GM12878 (cell line): Measurements from ENCODE around the gene PRKN. TPM values are rescaled to one million over a fixed set of nuclear protein-coding genes. Genes with fewer than 3 reads are reported as not detected.

Experiments used
- ATAC-seq: fragments of 200-7000 bp; cut with Tn5 transposase; 3 replicates; pipeline ENCODE4 v1.9.1; 2020; ENCODE audit warnings: mild to moderate bottlenecking, moderate library complexity
- BruUV-seq: library from RNA; stranded (reverse); fragments of 400-500 nt; replicated peaks from 2 replicates; lab custom pipeline; 2021; lab: Mats Ljungman, UMichigan
- CTCF ChIA-PET: fragments of 300-600 bp; sonication (Branson Sonifier 250); formaldehyde crosslinking; extraction: SDS; loops from one replicate; lab custom pipeline; 2021; ENCODE audit warnings: inconsistent platforms; lab: Yijun Ruan, JAX
- POLR2A ChIA-PET: fragments of 350-600 bp; formaldehyde crosslinking; extraction: SDS; loops from one replicate; lab custom pipeline; 2021; ENCODE audit warnings: inconsistent platforms; lab: Charles Lee
- RAD21 ChIA-PET: fragments of 300-600 bp; sonication (Branson Sonifier 250); formaldehyde crosslinking; loops from one replicate; lab custom pipeline; 2023; ENCODE audit warnings: antibody characterized with exemption; ENCODE audit not compliant: unreplicated experiment; lab: Charles Lee
- SMC1A ChIA-PET: fragments of 300-600 bp; sonication (Branson Sonifier 250); formaldehyde crosslinking; loops from one replicate; lab custom pipeline; 2023; ENCODE audit not compliant: unreplicated experiment, uncharacterized antibody; lab: Charles Lee
- DNase-seq: peaks from one replicate; pipeline ENCODE4 v3.0.0-alpha.2; 2011; ENCODE audit warnings: low read depth, low spot score
- FAIRE-seq: peaks from 3 replicates; lab custom pipeline; 2011; peaks lifted over from hg19 to GRCh38; lab: Jason Lieb, UNC
- H2AFZ ChIP-seq: 2 replicates; pipeline ENCODE4 v1.6.0; 2011; ENCODE audit warnings: low read depth, low read length, control low read depth; ENCODE audit not compliant: control insufficient read depth
- H3K27ac ChIP-seq: 2 replicates; pipeline ENCODE4 v1.5.1; 2011; ENCODE audit warnings: control low read depth; ENCODE audit not compliant: control insufficient read depth, insufficient read depth
- H3K27me3 ChIP-seq, 2 experiments: replicated peaks in 1 of 2; 2 replicates each; pipeline versions ENCODE4 v1.6.0 to v1.6.1; 2011; ENCODE audit warnings: low read length in 1 of 2; ENCODE audit not compliant: control insufficient read depth in 2 of 2, insufficient read depth in 2 of 2
- H3K36me3 ChIP-seq, 2 experiments: 2 replicates each; pipeline ENCODE4 v1.5.1; 2011; ENCODE audit warnings: low read length in 1 of 2; ENCODE audit not compliant: control insufficient read depth in 2 of 2, insufficient read depth in 2 of 2
- H3K4me1 ChIP-seq: 2 replicates; pipeline ENCODE4 v1.6.1; 2011; ENCODE audit warnings: mild to moderate bottlenecking, low read length, moderate library complexity, mixed read lengths; ENCODE audit not compliant: control insufficient read depth, insufficient read depth
- H3K4me2 ChIP-seq: 2 replicates; pipeline ENCODE4 v1.6.0; 2011; ENCODE audit warnings: control low read depth; ENCODE audit not compliant: control insufficient read depth, insufficient read depth
- H3K4me3 ChIP-seq: fragments of 200-600 bp; sonication (generic); 2 replicates; pipeline ENCODE4 v1.5.1; 2016
- H3K79me2 ChIP-seq: 2 replicates; pipeline ENCODE4 v1.6.0; 2011; ENCODE audit warnings: low read length; ENCODE audit not compliant: control insufficient read depth, insufficient read depth
- H3K9ac ChIP-seq: 2 replicates; pipeline ENCODE4 v1.8.0; 2011; ENCODE audit warnings: low read length, control low read depth, mixed read lengths; ENCODE audit not compliant: control insufficient read depth, insufficient read depth
- H3K9me3 ChIP-seq: replicated peaks from 3 replicates; pipeline ENCODE4 v1.5.1; 2011; ENCODE audit warnings: mild to moderate bottlenecking, low read length; ENCODE audit not compliant: control insufficient read depth, insufficient read depth
- H4K20me1 ChIP-seq: 2 replicates; pipeline ENCODE4 v1.6.0; 2011; ENCODE audit not compliant: control insufficient read depth, insufficient read depth
- ASH2L ChIP-seq: fragments of 300-600, 200-600 bp; sonication (generic); IDR thresholded peaks from 2 replicates; pipeline ENCODE4 v1.6.1; 2017; ENCODE audit warnings: low read depth, mild to moderate bottlenecking, borderline replicate concordance
- GATAD2B ChIP-seq: fragments of 450-650 bp; conservative IDR thresholded peaks from 2 replicates; pipeline ENCODE4 v1.6.1; 2017; ENCODE audit warnings: low read depth, mild to moderate bottlenecking, moderate library complexity
- HCFC1 ChIP-seq: fragments of 150-350 bp; IDR thresholded peaks from 2 replicates; pipeline ENCODE4 v1.6.1; 2014; ENCODE audit warnings: low read length
- HDAC6 ChIP-seq: fragments of 200-600 bp; sonication (generic); IDR thresholded peaks from one replicate; pipeline ENCODE4 v1.8.0; 2017; ENCODE audit warnings: antibody characterized with exemption; ENCODE audit not compliant: unreplicated experiment
- IKZF2 ChIP-seq, 2 experiments: fragments of 450-650 bp; IDR thresholded peaks; 2 replicates each; pipeline ENCODE4 v1.6.1; 2017; ENCODE audit warnings: mild to moderate bottlenecking in 2 of 2, moderate library complexity in 2 of 2
- NFYA ChIP-seq: IDR thresholded peaks from 2 replicates; pipeline ENCODE4 v1.6.1; 2011; ENCODE audit warnings: low read depth, mild to moderate bottlenecking, low read length, improper control_type of control experiment, borderline replicate concordance
- POLR2A ChIP-seq: IDR thresholded peaks from 2 replicates; pipeline ENCODE4 v1.6.1; 2011; ENCODE audit warnings: low read depth, mild to moderate bottlenecking, low read length
- RUNX3 ChIP-seq: IDR thresholded peaks from 2 replicates; pipeline ENCODE4 v1.6.1; 2012; ENCODE audit warnings: low read length, inconsistent platforms
- SP1 ChIP-seq: IDR thresholded peaks from one replicate; pipeline ENCODE4 v1.6.1; 2011; ENCODE audit warnings: low read depth, low read length
- STAT1 ChIP-seq: fragments of 450-650 bp; conservative IDR thresholded peaks from 2 replicates; pipeline ENCODE4 v1.6.1; 2014; ENCODE audit warnings: antibody characterized with exemption, mild to moderate bottlenecking
- ZNF622 ChIP-seq: fragments of 450-650 bp; IDR thresholded peaks from 2 replicates; pipeline ENCODE4 v1.6.1; 2017; ENCODE audit warnings: mild to moderate bottlenecking, inconsistent platforms
- WGBS: methylation state at CpG from one replicate; pipeline ENCODE4 v1.1.6; 2016; ENCODE audit warnings: low lambda C conversion rate; ENCODE audit not compliant: insufficient replicate concordance, insufficient coverage; ENCODE audit errors: missing lambda C conversion rate; 5-methylcytosine and 5-hydroxymethylcytosine counted together
- in situ Hi-C: fragments of 300-500 bp; cut with MboI; formaldehyde crosslinking; loops from 9 replicates; pipeline ENCODE4 v1.14.3; 2018; ENCODE audit warnings: mixed read lengths
- intact Hi-C: fragments of 100-400 bp; cut with micrococcal nuclease; formaldehyde crosslinking; loops from one replicate; pipeline ENCODE4 v1.14.2; 2022; ENCODE audit not compliant: unreplicated experiment
- polyA plus RNA-seq, 11 experiments: library from polyadenylated mRNA; depleted of rRNA in 4 of 11; unstranded in 6 of 11; stranded (reverse) in 5 of 11; fragments of >200 nt; fragmentation: Nextera tagmentation in 4 of 11; fragmentation: Illumina TruSeq in 1 of 11; extraction: Ambion mirVana in 4 of 11; extraction: Trizol in 1 of 11; gene quantifications; 1 replicate in 1 of 11; 2 replicates in 10 of 11; pipeline versions ENCODE4 v1.2.1 to v1.2.3, GENCODE V29; 2011 to 2016; ENCODE audit warnings: inconsistent platforms in 2 of 11, missing spikeins in 2 of 11, low read depth in 1 of 11
- total RNA-seq, 4 experiments: library from RNA; depleted of rRNA in 3 of 4; stranded (reverse); fragments of >200 nt in 3 of 4; fragmentation: Illumina TruSeq in 1 of 4; extraction: Trizol in 1 of 4; gene quantifications; 2 replicates each; pipeline versions ENCODE4 v1.2.1 to v1.2.3, GENCODE V29; 2013 to 2021
- TF ChIP-seq, protein P1 (sequence below): fragments of 450-650 bp; IDR thresholded peaks from 2 replicates; pipeline ENCODE4 v1.6.1; 2017; ENCODE audit warnings: mild to moderate bottlenecking, moderate library complexity
- TF ChIP-seq, protein P2 (sequence below): IDR thresholded peaks from 2 replicates; pipeline ENCODE4 v1.6.1; 2012; ENCODE audit warnings: mild to moderate bottlenecking, low read depth, low read length
- TF ChIP-seq, protein P3 (sequence below): IDR thresholded peaks from 2 replicates; pipeline ENCODE4 v1.6.1; 2012; ENCODE audit warnings: improper control_type of control experiment, low read depth, low read length; ENCODE audit not compliant: insufficient replicate concordance

Gene PRKN
- total and polyA plus RNA-seq, 10 of the 15 experiments (the other 5 are each of a cell fraction or from before 2014, with no cell fraction given): 0.06 to 0.09 TPM; not detected in 8

DNA sequence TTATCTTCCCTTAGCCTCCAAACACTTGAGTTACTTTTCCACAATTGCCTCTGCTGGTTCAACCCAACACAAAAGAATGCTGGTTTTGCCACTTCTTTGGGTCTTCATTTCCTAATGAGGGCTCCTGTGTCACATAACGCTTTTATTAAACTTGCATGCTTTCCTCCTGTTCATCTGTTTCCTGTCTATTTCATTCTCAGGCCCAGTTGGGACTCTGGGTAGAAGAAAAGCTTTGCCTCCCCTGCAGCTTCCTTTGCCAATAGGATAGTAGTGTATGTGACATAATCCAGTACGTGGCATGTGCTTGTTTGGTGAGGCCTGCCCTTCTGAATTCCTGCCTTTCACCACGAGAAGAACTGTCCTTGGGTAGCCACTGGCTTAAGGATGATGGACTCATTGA, 924.4 kb downstream of the PRKN start:
- H2AFZ ChIP-seq: no peak overlapping the region
- no peak overlapping the region for H3K9ac ChIP-seq
- BruUV-seq: no TSS peak
- ChIA-PET RAD21 (no interaction called here), SMC1A (no interaction called here), POLR2A (no interaction called here), CTCF (no interaction called here)
- in situ Hi-C loops: no loop called here
- no peaks in the 10 kb centered on the region for H3K9me3 ChIP-seq
- H3K4me2 ChIP-seq: no peak overlapping the region
- ATAC-seq: no peak
- H3K79me2 ChIP-seq: no peaks in the 10 kb centered on the region
- intact Hi-C loops: no loop called here
- no peaks in the 10 kb centered on the region for H4K20me1 ChIP-seq
- H3K4me1 ChIP-seq: no peaks in the 10 kb centered on the region
- no peak for FAIRE-seq
- H3K4me3 ChIP-seq: no peak overlapping the region
- 2% methylated on average over 3 of the region's 3 CpGs for WGBS
- no peaks in the 10 kb centered on the region for H3K27me3 ChIP-seq
- H3K36me3 ChIP-seq: no peaks in the 10 kb centered on the region
- no peak for DNase-seq
- TF ChIP-seq ASH2L (no peak), NFYA (no peak), IKZF2 (IDR thresholded peaks at IDR 0.05) (no peak), SP1 (no peak), HCFC1 (no peak), STAT1 (no peak), RUNX3 (no peak), HDAC6 (no peak), POLR2A (no peak), ZNF622 (no peak), GATAD2B (no peak)
- TF ChIP-seq, protein P1, sequence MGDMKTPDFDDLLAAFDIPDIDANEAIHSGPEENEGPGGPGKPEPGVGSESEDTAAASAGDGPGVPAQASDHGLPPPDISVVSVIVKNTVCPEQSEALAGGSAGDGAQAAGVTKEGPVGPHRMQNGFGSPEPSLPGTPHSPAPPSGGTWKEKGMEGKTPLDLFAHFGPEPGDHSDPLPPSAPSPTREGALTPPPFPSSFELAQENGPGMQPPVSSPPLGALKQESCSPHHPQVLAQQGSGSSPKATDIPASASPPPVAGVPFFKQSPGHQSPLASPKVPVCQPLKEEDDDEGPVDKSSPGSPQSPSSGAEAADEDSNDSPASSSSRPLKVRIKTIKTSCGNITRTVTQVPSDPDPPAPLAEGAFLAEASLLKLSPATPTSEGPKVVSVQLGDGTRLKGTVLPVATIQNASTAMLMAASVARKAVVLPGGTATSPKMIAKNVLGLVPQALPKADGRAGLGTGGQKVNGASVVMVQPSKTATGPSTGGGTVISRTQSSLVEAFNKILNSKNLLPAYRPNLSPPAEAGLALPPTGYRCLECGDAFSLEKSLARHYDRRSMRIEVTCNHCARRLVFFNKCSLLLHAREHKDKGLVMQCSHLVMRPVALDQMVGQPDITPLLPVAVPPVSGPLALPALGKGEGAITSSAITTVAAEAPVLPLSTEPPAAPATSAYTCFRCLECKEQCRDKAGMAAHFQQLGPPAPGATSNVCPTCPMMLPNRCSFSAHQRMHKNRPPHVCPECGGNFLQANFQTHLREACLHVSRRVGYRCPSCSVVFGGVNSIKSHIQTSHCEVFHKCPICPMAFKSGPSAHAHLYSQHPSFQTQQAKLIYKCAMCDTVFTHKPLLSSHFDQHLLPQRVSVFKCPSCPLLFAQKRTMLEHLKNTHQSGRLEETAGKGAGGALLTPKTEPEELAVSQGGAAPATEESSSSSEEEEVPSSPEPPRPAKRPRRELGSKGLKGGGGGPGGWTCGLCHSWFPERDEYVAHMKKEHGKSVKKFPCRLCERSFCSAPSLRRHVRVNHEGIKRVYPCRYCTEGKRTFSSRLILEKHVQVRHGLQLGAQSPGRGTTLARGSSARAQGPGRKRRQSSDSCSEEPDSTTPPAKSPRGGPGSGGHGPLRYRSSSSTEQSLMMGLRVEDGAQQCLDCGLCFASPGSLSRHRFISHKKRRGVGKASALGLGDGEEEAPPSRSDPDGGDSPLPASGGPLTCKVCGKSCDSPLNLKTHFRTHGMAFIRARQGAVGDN: no peak
- TF ChIP-seq, protein P2, sequence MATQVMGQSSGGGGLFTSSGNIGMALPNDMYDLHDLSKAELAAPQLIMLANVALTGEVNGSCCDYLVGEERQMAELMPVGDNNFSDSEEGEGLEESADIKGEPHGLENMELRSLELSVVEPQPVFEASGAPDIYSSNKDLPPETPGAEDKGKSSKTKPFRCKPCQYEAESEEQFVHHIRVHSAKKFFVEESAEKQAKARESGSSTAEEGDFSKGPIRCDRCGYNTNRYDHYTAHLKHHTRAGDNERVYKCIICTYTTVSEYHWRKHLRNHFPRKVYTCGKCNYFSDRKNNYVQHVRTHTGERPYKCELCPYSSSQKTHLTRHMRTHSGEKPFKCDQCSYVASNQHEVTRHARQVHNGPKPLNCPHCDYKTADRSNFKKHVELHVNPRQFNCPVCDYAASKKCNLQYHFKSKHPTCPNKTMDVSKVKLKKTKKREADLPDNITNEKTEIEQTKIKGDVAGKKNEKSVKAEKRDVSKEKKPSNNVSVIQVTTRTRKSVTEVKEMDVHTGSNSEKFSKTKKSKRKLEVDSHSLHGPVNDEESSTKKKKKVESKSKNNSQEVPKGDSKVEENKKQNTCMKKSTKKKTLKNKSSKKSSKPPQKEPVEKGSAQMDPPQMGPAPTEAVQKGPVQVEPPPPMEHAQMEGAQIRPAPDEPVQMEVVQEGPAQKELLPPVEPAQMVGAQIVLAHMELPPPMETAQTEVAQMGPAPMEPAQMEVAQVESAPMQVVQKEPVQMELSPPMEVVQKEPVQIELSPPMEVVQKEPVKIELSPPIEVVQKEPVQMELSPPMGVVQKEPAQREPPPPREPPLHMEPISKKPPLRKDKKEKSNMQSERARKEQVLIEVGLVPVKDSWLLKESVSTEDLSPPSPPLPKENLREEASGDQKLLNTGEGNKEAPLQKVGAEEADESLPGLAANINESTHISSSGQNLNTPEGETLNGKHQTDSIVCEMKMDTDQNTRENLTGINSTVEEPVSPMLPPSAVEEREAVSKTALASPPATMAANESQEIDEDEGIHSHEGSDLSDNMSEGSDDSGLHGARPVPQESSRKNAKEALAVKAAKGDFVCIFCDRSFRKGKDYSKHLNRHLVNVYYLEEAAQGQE: no peak
- TF ChIP-seq, protein P3, sequence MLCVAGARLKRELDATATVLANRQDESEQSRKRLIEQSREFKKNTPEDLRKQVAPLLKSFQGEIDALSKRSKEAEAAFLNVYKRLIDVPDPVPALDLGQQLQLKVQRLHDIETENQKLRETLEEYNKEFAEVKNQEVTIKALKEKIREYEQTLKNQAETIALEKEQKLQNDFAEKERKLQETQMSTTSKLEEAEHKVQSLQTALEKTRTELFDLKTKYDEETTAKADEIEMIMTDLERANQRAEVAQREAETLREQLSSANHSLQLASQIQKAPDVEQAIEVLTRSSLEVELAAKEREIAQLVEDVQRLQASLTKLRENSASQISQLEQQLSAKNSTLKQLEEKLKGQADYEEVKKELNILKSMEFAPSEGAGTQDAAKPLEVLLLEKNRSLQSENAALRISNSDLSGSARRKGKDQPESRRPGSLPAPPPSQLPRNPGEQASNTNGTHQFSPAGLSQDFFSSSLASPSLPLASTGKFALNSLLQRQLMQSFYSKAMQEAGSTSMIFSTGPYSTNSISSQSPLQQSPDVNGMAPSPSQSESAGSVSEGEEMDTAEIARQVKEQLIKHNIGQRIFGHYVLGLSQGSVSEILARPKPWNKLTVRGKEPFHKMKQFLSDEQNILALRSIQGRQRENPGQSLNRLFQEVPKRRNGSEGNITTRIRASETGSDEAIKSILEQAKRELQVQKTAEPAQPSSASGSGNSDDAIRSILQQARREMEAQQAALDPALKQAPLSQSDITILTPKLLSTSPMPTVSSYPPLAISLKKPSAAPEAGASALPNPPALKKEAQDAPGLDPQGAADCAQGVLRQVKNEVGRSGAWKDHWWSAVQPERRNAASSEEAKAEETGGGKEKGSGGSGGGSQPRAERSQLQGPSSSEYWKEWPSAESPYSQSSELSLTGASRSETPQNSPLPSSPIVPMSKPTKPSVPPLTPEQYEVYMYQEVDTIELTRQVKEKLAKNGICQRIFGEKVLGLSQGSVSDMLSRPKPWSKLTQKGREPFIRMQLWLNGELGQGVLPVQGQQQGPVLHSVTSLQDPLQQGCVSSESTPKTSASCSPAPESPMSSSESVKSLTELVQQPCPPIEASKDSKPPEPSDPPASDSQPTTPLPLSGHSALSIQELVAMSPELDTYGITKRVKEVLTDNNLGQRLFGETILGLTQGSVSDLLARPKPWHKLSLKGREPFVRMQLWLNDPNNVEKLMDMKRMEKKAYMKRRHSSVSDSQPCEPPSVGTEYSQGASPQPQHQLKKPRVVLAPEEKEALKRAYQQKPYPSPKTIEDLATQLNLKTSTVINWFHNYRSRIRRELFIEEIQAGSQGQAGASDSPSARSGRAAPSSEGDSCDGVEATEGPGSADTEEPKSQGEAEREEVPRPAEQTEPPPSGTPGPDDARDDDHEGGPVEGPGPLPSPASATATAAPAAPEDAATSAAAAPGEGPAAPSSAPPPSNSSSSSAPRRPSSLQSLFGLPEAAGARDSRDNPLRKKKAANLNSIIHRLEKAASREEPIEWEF: no peak
- H3K27ac ChIP-seq: no peak overlapping the region
